Measurements from ENCODE around the gene FHIP1A. TPM values are rescaled to one million over a fixed set of nuclear protein-coding genes. Genes with fewer than 3 reads are reported as not detected.
A peak's percentile ranks its signal among the peaks of the same experiment; 100 is the strongest.
"Not testable (repeated sequence)": the region's sequence is repeated elsewhere in the genome, so short reads cannot be mapped to it uniquely, and the experiment has no call there.

Gene FHIP1A
- total RNA-seq, 3 donors from 2014 or later (not counting 1 experiment from before 2014, with no cell fraction given): 0.49 to 3.0 TPM; not detected in 1

DNA sequence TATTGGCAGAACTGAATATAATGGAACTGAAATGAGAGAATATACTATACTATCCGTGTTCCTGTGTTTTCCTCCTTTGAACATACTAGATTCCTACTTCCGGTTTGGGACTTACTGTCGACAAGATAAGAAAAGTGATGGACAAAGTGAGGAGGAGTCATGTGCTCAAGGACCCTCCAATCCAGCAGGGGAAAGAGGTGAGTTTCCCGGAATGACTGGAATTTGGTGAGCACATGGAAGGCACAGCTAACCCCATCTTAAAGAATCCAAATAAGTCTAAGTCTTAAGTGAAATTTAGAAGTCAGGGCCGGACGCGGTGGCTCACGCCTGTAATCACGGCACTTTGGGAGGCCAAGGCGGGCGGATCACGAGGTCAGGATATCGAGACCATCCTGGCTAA is 47.0 kb upstream of the FHIP1A start:
- TF ChIP-seq, protein P1, sequence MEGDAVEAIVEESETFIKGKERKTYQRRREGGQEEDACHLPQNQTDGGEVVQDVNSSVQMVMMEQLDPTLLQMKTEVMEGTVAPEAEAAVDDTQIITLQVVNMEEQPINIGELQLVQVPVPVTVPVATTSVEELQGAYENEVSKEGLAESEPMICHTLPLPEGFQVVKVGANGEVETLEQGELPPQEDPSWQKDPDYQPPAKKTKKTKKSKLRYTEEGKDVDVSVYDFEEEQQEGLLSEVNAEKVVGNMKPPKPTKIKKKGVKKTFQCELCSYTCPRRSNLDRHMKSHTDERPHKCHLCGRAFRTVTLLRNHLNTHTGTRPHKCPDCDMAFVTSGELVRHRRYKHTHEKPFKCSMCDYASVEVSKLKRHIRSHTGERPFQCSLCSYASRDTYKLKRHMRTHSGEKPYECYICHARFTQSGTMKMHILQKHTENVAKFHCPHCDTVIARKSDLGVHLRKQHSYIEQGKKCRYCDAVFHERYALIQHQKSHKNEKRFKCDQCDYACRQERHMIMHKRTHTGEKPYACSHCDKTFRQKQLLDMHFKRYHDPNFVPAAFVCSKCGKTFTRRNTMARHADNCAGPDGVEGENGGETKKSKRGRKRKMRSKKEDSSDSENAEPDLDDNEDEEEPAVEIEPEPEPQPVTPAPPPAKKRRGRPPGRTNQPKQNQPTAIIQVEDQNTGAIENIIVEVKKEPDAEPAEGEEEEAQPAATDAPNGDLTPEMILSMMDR (IDR thresholded peaks at IDR 0.05): no peak
- H3K9me3 ChIP-seq (ENCODE audit: control insufficient read depth, insufficient read depth, low read length): no peaks in the 10 kb centered on the region
- Mint-ChIP-seq H3K9me3 (no peaks in the 10 kb centered on the region), H3K4me1 (no peaks in the 10 kb centered on the region), H3K36me3 (no peaks in the 10 kb centered on the region), H3K27me3 (ENCODE audit: low read depth in 2 of 2) (peaks cover 2 to 9% of the 10 kb centered on the region in 2 donors), H3K4me3 (no peak overlapping the region), H3K27ac (no peak overlapping the region)
- DNase-seq: no peak
- H3K27ac ChIP-seq (ENCODE audit: low read length): no peak overlapping the region
- ATAC-seq: no peak
- no peaks in the 10 kb centered on the region for H3K4me1 ChIP-seq (ENCODE audit: control insufficient read depth, insufficient read depth, low read length)
- 97% methylated on average over 12 of the region's 13 CpGs for WGBS (ENCODE audit: insufficient coverage)
- intact Hi-C loops (cut with micrococcal nuclease): no loop called here
- no peaks in the 10 kb centered on the region for H3K36me3 ChIP-seq (ENCODE audit: control insufficient read depth, insufficient read depth, low read length)
- no peak overlapping the region for H3K4me3 ChIP-seq (ENCODE audit: low read length)
- no peaks in the 10 kb centered on the region for H3K27me3 ChIP-seq (ENCODE audit: control insufficient read depth, insufficient read depth, low read length)

DNA sequence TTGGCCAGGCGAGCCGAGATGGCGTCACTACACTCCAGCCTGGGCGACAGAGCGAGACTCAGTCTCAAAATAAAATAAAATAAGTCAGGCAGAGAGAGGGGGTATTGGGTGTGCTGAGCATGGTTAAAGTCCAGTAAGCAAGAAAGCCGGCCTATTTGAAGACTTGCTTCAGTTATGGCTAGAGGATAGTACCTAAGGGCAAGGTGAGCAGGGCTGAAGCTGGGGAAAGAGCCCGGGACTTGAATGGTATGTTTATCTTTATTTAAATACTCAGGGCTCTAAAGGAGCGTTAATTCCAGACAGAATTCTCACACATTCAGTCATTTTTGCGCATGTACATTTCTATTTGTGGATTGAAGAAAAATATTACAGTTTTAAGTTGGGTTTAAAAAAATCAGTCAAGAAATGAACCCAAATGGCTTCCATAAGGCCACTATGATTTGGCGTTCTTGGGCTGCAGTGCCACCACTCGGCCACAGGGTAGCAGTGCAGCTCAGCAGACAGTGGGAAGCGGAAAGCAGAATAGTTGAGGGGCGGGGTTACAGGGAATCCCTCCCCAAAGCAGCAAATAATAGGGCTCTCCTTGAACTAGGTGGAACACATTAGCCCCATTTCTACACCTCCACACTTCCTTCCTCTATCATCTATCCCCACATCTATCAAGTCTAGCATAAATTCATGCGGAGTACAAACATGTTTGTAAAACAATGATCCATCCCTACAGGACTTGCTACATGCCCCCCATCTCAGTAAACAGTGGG is 46.4 kb upstream of the FHIP1A start:
- intact Hi-C loops (cut with micrococcal nuclease): no loop called here
- no peak overlapping the region for H3K27ac Mint-ChIP-seq
- no peak overlapping the region for H3K4me3 ChIP-seq (ENCODE audit: low read length)
- no peaks in the 10 kb centered on the region for H3K36me3 Mint-ChIP-seq
- ATAC-seq (peak; percentile 75 to 96 (median 86)), DNase-seq (peak; percentile 18 to 87)
- H3K27ac ChIP-seq (ENCODE audit: low read length): no peak overlapping the region
- no peaks in the 10 kb centered on the region for H3K4me1 Mint-ChIP-seq
- H3K4me1 ChIP-seq (ENCODE audit: control insufficient read depth, insufficient read depth, low read length): no peaks in the 10 kb centered on the region
- TF ChIP-seq, protein P1 (IDR thresholded peaks at IDR 0.05): peak; percentile 34
- no peak overlapping the region for H3K4me3 Mint-ChIP-seq
- H3K9me3 ChIP-seq (ENCODE audit: control insufficient read depth, insufficient read depth, low read length): no peaks in the 10 kb centered on the region
- H3K27me3 Mint-ChIP-seq (ENCODE audit: low read depth in 2 of 2): peaks cover 2 to 9% of the 10 kb centered on the region in 2 donors
- H3K27me3 ChIP-seq (ENCODE audit: control insufficient read depth, insufficient read depth, low read length): no peaks in the 10 kb centered on the region
- 52% methylated on average over 11 of the region's 14 CpGs for WGBS (ENCODE audit: insufficient coverage)
- H3K36me3 ChIP-seq (ENCODE audit: control insufficient read depth, insufficient read depth, low read length): no peaks in the 10 kb centered on the region
- H3K9me3 Mint-ChIP-seq: no peaks in the 10 kb centered on the region

DNA sequence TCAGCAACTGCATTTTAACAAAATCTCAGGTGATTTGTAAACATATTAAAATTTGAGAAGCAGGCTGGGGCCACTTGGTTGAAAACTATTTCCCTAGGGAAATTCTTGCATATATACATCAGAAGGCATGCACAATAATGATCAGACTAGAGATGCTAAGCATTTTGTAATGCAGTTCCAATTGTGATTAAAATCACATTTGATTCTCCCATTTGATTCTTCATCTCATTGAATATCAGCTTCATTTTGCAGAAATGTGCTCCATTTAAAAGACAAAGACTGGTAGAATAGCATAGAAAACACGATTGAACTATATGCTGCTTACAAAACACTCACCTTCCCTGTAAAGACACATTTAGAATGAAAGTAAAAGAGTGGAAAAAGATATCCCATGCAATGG is 32.4 kb upstream of the FHIP1A start:
- Mint-ChIP-seq H3K9me3 (peaks cover 0 to 2% of the 10 kb centered on the region in 2 donors), H3K4me3 (no peak overlapping the region), H3K27me3 (ENCODE audit: low read depth in 2 of 2) (peaks cover 0 to 7% of the 10 kb centered on the region in 2 donors), H3K4me1 (no peaks in the 10 kb centered on the region), H3K27ac (no peak overlapping the region), H3K36me3 (no peaks in the 10 kb centered on the region)
- Histone ChIP-seq H3K9me3 (ENCODE audit: control insufficient read depth, insufficient read depth, low read length) (no peaks in the 10 kb centered on the region), H3K27me3 (ENCODE audit: control insufficient read depth, insufficient read depth, low read length) (no peaks in the 10 kb centered on the region), H3K4me3 (ENCODE audit: low read length) (no peak overlapping the region), H3K27ac (ENCODE audit: low read length) (no peak overlapping the region), H3K4me1 (ENCODE audit: control insufficient read depth, insufficient read depth, low read length) (no peaks in the 10 kb centered on the region), H3K36me3 (ENCODE audit: control insufficient read depth, insufficient read depth, low read length) (no peaks in the 10 kb centered on the region)
- ATAC-seq (no peak), DNase-seq (no peak)
- TF ChIP-seq, protein P1 (IDR thresholded peaks at IDR 0.05): no peak
- intact Hi-C loops (cut with micrococcal nuclease): no loop called here
- no CpG with 5 or more reads among the region's 1 CpG for WGBS (ENCODE audit: insufficient coverage)

DNA sequence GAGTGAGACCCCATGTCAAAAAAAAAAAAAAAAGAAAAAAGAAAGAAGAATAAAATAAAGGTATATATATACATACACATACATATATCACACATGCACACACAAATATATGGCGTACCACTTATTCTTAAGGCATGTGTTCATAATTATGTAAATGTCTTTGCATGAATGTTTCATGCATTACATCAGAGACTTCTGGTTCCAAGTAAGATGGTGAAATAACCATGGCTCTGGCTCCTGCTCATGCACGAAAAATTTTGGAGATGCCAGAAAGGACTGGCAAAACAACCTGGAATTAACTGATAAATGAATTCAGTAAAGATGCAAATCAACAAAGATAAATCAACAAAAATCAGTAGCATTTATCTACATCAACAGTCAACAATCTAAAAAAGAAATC is 19.7 kb upstream of the FHIP1A start:
- WGBS (ENCODE audit: insufficient coverage): 92% methylated on average over 2 of the region's 2 CpGs
- TF ChIP-seq, protein P1 (IDR thresholded peaks at IDR 0.05): no peak
- ATAC-seq (no peak), DNase-seq (no peak)
- Mint-ChIP-seq H3K4me1 (no peaks in the 10 kb centered on the region), H3K27me3 (ENCODE audit: low read depth in 2 of 2) (peaks cover 0 to 5% of the 10 kb centered on the region in 2 donors), H3K36me3 (no peaks in the 10 kb centered on the region), H3K9me3 (peaks cover 0 to 2% of the 10 kb centered on the region in 2 donors), H3K4me3 (no peak overlapping the region), H3K27ac (no peak overlapping the region)
- no peaks in the 10 kb centered on the region for H3K4me1 ChIP-seq (ENCODE audit: control insufficient read depth, insufficient read depth, low read length)
- H3K27me3 ChIP-seq (ENCODE audit: control insufficient read depth, insufficient read depth, low read length): no peaks in the 10 kb centered on the region
- intact Hi-C loops (cut with micrococcal nuclease): no loop called here
- no peaks in the 10 kb centered on the region for H3K36me3 ChIP-seq (ENCODE audit: control insufficient read depth, insufficient read depth, low read length)
- no peak overlapping the region for H3K4me3 ChIP-seq (ENCODE audit: low read length)
- H3K9me3 ChIP-seq (ENCODE audit: control insufficient read depth, insufficient read depth, low read length): no peaks in the 10 kb centered on the region
- H3K27ac ChIP-seq (ENCODE audit: low read length): no peak overlapping the region

DNA sequence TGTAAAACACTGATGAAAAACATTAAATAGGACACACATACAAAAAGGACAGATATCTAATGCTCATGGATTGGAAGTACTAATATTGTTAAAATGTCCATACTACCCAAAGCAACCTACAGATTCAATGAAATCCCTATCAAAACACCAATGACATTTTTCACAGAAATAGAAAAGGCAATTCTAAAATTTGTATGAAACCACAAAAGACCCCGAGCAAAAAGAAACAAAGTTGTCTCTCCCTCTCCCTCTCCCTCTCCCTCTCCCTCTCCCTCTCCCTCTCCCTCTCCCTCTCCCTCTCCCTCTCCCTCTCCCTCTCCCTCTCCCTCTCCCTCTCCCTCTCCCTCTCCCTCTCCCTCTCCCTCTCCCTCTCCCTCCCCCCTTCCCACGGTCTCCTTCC is 19.2 kb upstream of the FHIP1A start:
- 100% methylated on average over 1 of the region's 2 CpGs for WGBS (ENCODE audit: insufficient coverage)

More for the DNA sequence above, 19.2 kb upstream of the FHIP1A start:
- H3K36me3 ChIP-seq (ENCODE audit: control insufficient read depth, insufficient read depth, low read length); H3K27me3 ChIP-seq (ENCODE audit: control insufficient read depth, insufficient read depth, low read length); H3K27ac Mint-ChIP-seq; H3K4me3 ChIP-seq (ENCODE audit: low read length); intact Hi-C loops (cut with micrococcal nuclease); H3K4me1 Mint-ChIP-seq; H3K4me3 Mint-ChIP-seq; H3K4me1 ChIP-seq (ENCODE audit: control insufficient read depth, insufficient read depth, low read length); H3K9me3 ChIP-seq (ENCODE audit: control insufficient read depth, insufficient read depth, low read length); H3K27me3 Mint-ChIP-seq (ENCODE audit: low read depth in 2 of 2); ATAC-seq; H3K9me3 Mint-ChIP-seq; DNase-seq; H3K27ac ChIP-seq (ENCODE audit: low read length); H3K36me3 Mint-ChIP-seq: not testable (repeated sequence)
